ENCODE results near the gene PMPCA.

Gene PMPCA

DNA sequence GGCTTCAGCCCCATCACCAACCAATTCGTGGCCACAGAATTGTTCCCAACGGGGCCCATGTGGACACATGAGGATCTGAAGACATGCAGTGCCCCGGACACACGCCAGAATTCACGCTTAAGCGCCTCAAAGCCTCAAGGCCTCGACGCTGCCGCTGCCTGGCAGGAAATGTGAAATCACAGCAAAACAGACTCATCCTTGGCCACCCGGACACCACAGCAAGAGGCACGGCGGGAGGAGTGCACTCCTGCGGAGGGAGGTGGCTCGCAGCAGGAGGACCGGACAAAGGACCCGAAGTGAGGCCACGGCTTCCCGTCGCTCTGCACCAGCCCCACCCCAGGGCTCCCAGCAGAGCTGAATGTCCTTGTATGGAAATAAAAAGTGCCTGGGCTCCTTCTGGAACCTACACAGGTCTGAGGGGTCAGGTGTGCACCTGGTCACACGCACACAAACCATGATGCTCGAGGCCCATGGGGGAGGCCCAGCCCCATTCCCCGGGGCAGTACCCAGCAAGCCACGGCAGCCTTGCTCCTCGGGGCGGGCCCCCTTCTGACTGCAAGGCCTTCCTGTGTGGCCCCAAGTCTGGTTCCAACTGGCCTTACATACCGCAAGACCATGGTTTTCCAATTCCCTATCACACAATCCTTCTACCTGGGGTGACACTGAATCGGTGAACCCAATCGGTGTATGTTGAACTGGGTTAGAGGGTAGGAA lies 62.3 kb downstream of the PMPCA start:
- H3K4me3 ChIP-seq (ENCODE audit: insufficient read depth, low read length, poor library complexity, severe bottlenecking) = no peak overlapping the region
- peaks cover 7% of the 10 kb centered on the region; the same call in 1 of the 2 replicates for H3K36me3 ChIP-seq (ENCODE audit: low read length)
- no peak overlapping the region for H3K9ac ChIP-seq (ENCODE audit: low read length)
- no peaks in the 10 kb centered on the region for H3K9me3 ChIP-seq (ENCODE audit: insufficient read depth, low read length)
- no peaks in the 10 kb centered on the region for H3K9me2 ChIP-seq (replicated peaks; ENCODE audit: insufficient read depth, low read length)
- peaks cover 11% of the 10 kb centered on the region for H3K79me2 ChIP-seq (ENCODE audit: insufficient read depth, low read length)
- H3F3A ChIP-seq (ENCODE audit: insufficient read depth) = no peaks in the 10 kb centered on the region
- H3K27me3 ChIP-seq (ENCODE audit: low read length) = no peaks in the 10 kb centered on the region
- H3K27ac ChIP-seq (ENCODE audit: low read depth, low read length) = no peak overlapping the region
- TF ChIP-seq EZH2phosphoT487 (conservative IDR thresholded peaks at IDR 0.05; ENCODE audit: low read length) = no peak
- TF ChIP-seq CTCF (IDR thresholded peaks at IDR 0.05; ENCODE audit: insufficient read depth, low read length, poor library complexity, severe bottlenecking) = no peak
- no peak overlapping the region for H2AFZ ChIP-seq (ENCODE audit: low read depth, low read length, severe bottlenecking)
- no peaks in the 10 kb centered on the region; the same call in 1 of the 2 replicates for H4K20me1 ChIP-seq (ENCODE audit: low read depth, low read length)
- H3K4me2 ChIP-seq (ENCODE audit: low read depth, low read length, poor library complexity, severe bottlenecking) = no peak overlapping the region

DNA sequence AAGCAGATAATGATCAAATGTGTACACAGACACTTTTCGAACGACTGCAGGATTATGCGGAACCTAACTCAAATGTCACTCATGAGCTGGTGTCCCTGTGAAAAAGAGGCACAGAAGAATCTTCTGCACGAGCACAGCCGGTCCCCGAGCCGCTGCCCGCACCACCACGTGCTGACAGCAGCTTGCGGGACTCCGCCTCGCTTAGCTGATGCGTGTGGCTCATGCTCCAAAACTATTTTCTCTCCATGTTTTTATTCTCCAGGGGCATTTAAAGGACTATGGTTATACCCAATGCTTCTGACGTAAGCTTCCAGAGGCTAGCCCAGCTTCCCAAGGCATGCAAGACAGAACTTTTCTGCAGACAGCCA lies 62.9 kb downstream of the PMPCA start:
- H3K9ac ChIP-seq (ENCODE audit: low read length) = no peak overlapping the region
- H3K4me2 ChIP-seq (ENCODE audit: low read depth, low read length, poor library complexity, severe bottlenecking) = no peak overlapping the region
- H3F3A ChIP-seq (ENCODE audit: insufficient read depth) = no peaks in the 10 kb centered on the region
- no peak overlapping the region for H2AFZ ChIP-seq (ENCODE audit: low read depth, low read length, severe bottlenecking)
- H4K20me1 ChIP-seq (ENCODE audit: low read depth, low read length) = no peaks in the 10 kb centered on the region; the same call in 1 of the 2 replicates
- TF ChIP-seq CTCF (IDR thresholded peaks at IDR 0.05; ENCODE audit: insufficient read depth, low read length, poor library complexity, severe bottlenecking) (no peak), EZH2phosphoT487 (conservative IDR thresholded peaks at IDR 0.05; ENCODE audit: low read length) (no peak)
- H3K9me3 ChIP-seq (ENCODE audit: insufficient read depth, low read length) = no peaks in the 10 kb centered on the region
- no peak overlapping the region for H3K4me3 ChIP-seq (ENCODE audit: insufficient read depth, low read length, poor library complexity, severe bottlenecking)
- no peaks in the 10 kb centered on the region for H3K9me2 ChIP-seq (replicated peaks; ENCODE audit: insufficient read depth, low read length)
- H3K79me2 ChIP-seq (ENCODE audit: insufficient read depth, low read length) = peaks cover 16% of the 10 kb centered on the region
- H3K27ac ChIP-seq (ENCODE audit: low read depth, low read length) = no peak overlapping the region
- H3K27me3 ChIP-seq (ENCODE audit: low read length) = no peaks in the 10 kb centered on the region
- H3K36me3 ChIP-seq (ENCODE audit: low read length) = peaks cover 7% of the 10 kb centered on the region; the same call in 1 of the 2 replicates

All from SU-DHL-6 (cell line).